ENCODE data around the gene PDE4D.

DNA sequence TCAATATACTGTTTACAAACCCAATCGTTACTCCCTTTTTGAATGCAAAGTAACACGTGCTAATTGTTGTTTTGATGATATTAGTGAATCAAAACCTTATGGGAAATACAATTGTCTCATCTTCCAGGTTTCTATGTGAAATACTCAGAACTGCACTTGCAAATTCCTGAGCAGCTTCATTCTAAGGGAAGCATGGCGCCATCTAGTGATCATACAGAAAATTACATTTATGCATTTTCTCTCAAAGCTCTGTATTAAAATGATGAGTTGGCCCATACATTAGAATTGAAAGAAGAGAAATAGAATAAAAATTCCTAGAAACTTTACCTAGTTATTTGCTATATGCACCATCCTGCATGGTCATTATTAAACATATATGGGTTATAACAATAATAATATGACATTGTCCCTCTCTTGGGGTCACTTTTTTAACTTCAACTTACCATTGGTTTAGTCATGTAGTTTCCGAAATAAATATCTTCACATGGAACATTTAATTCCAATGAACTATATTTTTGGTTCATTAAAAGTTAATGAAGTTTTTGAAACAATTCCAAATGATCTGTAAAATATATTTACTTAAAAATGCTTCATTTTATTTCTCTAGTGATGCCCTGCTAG lies 220.0 kb downstream of the PDE4D start:
- TF ChIP-seq, protein P1, sequence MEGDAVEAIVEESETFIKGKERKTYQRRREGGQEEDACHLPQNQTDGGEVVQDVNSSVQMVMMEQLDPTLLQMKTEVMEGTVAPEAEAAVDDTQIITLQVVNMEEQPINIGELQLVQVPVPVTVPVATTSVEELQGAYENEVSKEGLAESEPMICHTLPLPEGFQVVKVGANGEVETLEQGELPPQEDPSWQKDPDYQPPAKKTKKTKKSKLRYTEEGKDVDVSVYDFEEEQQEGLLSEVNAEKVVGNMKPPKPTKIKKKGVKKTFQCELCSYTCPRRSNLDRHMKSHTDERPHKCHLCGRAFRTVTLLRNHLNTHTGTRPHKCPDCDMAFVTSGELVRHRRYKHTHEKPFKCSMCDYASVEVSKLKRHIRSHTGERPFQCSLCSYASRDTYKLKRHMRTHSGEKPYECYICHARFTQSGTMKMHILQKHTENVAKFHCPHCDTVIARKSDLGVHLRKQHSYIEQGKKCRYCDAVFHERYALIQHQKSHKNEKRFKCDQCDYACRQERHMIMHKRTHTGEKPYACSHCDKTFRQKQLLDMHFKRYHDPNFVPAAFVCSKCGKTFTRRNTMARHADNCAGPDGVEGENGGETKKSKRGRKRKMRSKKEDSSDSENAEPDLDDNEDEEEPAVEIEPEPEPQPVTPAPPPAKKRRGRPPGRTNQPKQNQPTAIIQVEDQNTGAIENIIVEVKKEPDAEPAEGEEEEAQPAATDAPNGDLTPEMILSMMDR (IDR thresholded peaks at IDR 0.05; ENCODE audit: insufficient read depth, low read depth, low read length) = peak; percentile 76
- no peak for TF ChIP-seq EZH2 (IDR thresholded peaks at IDR 0.05; ENCODE audit: insufficient read depth, low read length)

Measured in astrocyte (in vitro differentiated cells and primary cell).